Duodenal mucosa (tissue), 2 donors: Measurements from ENCODE around the gene GSDMA.

Source experiments
- H3K27ac ChIP-seq: one replicate; pipeline ENCODE4 v1.7.0; 2013; ENCODE audit warnings: low read depth, low read length
- H3K27me3 ChIP-seq, 2 donors: one replicate each; pipeline ENCODE4 v1.7.0; 2013; ENCODE audit warnings: low read length in 2 of 2, control low read depth in 1 of 2; ENCODE audit not compliant: insufficient read depth in 2 of 2, control insufficient read depth in 1 of 2
- H3K36me3 ChIP-seq, 2 donors: one replicate each; pipeline ENCODE4 v1.7.0; 2013; ENCODE audit warnings: low read length in 2 of 2, control low read depth in 1 of 2; ENCODE audit not compliant: insufficient read depth in 2 of 2, control insufficient read depth in 1 of 2
- H3K4me1 ChIP-seq, 2 donors: one replicate each; pipeline ENCODE4 v1.7.0; 2013; ENCODE audit warnings: low read length in 2 of 2, control low read depth in 1 of 2; ENCODE audit not compliant: insufficient read depth in 2 of 2, control insufficient read depth in 1 of 2
- H3K4me3 ChIP-seq, 2 donors: one replicate each; pipeline ENCODE4 v1.7.0; 2013; ENCODE audit warnings: low read length in 2 of 2, low read depth in 1 of 2
- H3K9ac ChIP-seq, 2 donors: one replicate each; pipeline ENCODE4 v1.7.0; 2013; ENCODE audit warnings: low read length in 2 of 2, low read depth in 1 of 2
- H3K9me3 ChIP-seq, 2 donors: one replicate each; pipeline ENCODE4 v1.7.0; 2013; ENCODE audit warnings: low read length in 2 of 2, control low read depth in 1 of 2; ENCODE audit not compliant: control insufficient read depth in 1 of 2

Gene GSDMA

DNA sequence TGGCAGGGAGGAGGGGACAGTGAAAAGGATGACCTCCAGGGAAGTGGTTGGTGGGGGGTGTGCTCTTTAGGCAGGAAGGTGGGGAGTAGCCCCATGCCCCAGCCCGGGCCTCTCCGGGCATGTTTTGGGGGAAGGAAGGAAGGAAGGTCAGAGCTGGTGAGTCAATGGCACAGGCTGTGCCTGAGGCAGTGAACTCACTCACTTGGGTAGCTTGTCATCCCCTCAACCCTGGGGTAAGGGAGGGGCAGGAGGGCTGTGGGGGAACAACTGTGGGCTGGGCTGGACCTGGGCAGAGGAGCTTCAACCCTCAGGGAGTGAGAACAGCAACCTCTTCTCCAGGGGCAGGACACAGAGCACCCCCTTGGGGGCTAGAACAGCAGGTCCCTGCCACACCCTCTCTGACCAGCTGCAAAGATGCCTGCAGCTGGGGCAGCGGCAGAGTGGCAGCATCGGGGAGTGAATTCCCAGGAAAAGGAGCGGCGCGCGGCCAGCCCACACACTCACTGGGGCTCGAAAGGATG, 58.7 kb downstream of the GSDMA start:
- no peaks in the 10 kb centered on the region for H3K9me3 ChIP-seq
- H3K27ac ChIP-seq, result no peak overlapping the region
- H3K4me3 ChIP-seq, result no peak overlapping the region
- no peaks in the 10 kb centered on the region for H3K27me3 ChIP-seq
- no peak overlapping the region for H3K9ac ChIP-seq
- H3K4me1 ChIP-seq, result peaks cover 0 to 5% of the 10 kb centered on the region in 2 donors
- H3K36me3 ChIP-seq, result peaks cover 23 to 61% of the 10 kb centered on the region in 2 donors

- H3K9ac ChIP-seq, result no peak overlapping the region
- H3K36me3 ChIP-seq, result peaks cover 26 to 67% of the 10 kb centered on the region in 2 donors
- peaks cover 0 to 9% of the 10 kb centered on the region in 2 donors for H3K4me1 ChIP-seq
- no peaks in the 10 kb centered on the region for H3K27me3 ChIP-seq
- H3K4me3 ChIP-seq, result no peak overlapping the region
- no peak overlapping the region for H3K27ac ChIP-seq
- no peaks in the 10 kb centered on the region for H3K9me3 ChIP-seq
Measured at GRCh38 chr17:40022497-40022896, 59.7 kb downstream of the GSDMA start.

DNA sequence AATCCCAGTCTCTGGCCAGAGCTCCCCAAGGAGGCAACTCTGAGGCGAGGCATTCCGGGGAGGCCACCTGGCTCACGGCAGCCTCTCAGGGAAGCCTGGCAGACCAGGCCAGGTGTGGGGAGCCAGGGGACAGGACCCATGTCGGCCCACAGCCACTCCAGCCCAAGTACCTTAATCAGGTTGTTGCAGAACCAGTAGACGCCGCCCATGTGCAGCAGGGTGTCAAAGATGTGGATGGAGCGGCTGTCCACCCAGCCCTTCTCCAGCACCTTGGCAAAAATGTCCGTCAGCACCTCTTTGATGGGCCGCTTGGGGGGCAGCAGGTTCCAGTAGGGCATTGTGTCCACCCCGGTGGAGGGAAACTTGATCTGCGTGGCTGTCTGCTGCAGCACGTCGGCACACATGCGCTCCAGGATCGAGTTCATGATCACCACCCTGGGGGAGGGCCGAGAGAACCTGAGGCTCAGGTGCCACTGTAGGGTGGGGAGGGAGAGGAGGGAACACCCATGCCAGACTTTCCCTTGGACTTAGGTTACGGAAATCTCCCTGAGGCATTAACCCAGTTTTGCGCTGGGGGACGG, 60.2 kb downstream of the GSDMA start:
- Histone ChIP-seq H3K36me3 (peaks cover 26 to 71% of the 10 kb centered on the region in 2 donors), H3K9ac (no peak overlapping the region), H3K27me3 (no peaks in the 10 kb centered on the region), H3K4me3 (no peak overlapping the region), H3K4me1 (peaks cover 0 to 9% of the 10 kb centered on the region in 2 donors), H3K27ac (no peak overlapping the region), H3K9me3 (no peaks in the 10 kb centered on the region)

DNA sequence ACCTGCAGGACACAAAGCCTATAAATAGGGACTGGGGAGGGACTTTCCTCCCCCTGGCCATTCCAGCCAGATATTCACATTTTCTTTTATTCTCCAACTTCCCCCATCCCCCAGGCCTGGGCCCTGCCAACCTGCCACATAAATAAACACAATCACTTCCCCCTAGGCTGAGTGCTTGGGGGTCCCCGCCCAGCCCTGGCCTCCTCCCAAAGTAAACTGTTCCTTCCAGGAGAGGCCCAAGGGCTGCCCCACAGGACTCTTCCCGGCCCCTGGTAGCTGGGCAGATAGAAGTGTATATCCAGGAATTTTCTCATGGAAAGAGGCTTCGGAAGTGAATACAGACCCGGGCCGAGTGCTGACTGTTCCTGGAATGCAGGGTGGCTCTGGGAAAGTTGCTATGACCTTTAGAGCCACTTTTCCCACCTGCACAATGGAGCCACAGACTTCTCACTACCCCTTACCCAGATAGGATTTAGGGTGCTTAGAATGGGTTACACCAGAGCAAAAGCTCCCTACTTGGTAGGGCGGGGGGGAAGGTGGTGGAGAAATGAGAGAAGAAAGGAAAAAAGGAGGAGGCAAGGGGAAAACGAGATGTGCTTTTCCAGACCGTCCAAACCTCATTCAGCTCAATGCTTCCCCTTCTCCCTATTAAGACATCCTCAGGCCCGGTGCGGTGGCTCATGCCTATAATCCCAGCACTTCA, 60.9 kb downstream of the GSDMA start:
- Histone ChIP-seq H3K36me3 (peaks cover 31 to 75% of the 10 kb centered on the region in 2 donors), H3K27me3 (no peaks in the 10 kb centered on the region), H3K9me3 (no peaks in the 10 kb centered on the region), H3K27ac (no peak overlapping the region), H3K9ac (no peak overlapping the region), H3K4me1 (peaks cover 0 to 9% of the 10 kb centered on the region in 2 donors), H3K4me3 (no peak overlapping the region)

DNA sequence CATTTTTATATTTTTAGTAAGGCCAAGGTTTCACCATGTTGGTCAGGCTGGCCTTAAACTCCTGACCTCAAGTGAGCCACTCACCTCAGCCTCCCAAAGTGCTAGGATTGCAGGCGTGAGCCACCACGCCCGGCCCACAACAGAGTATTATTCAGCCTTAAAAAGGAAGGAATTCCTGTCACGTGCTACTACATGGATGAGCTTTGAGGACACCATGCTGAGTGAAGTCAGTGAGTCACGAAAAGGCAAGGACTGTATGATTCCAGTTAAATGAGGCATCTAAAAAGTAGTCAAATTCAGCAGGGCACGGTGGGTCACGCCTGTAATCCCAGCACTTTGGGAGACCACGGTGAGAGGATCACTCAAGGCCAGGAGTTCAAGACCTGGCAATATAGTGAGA, 62.1 kb downstream of the GSDMA start:
- no peak overlapping the region for H3K4me3 ChIP-seq
- H3K9me3 ChIP-seq, result no peaks in the 10 kb centered on the region
- no peaks in the 10 kb centered on the region for H3K27me3 ChIP-seq
- H3K27ac ChIP-seq, result no peak overlapping the region
- no peak overlapping the region for H3K9ac ChIP-seq
- H3K4me1 ChIP-seq, result peaks cover 0 to 9% of the 10 kb centered on the region in 2 donors
- peaks cover 34 to 75% of the 10 kb centered on the region in 2 donors for H3K36me3 ChIP-seq

GRCh38 chr17:40025559-40025958, 62.8 kb downstream of the GSDMA start:
- peaks cover 32 to 72% of the 10 kb centered on the region in 2 donors for H3K36me3 ChIP-seq

DNA sequence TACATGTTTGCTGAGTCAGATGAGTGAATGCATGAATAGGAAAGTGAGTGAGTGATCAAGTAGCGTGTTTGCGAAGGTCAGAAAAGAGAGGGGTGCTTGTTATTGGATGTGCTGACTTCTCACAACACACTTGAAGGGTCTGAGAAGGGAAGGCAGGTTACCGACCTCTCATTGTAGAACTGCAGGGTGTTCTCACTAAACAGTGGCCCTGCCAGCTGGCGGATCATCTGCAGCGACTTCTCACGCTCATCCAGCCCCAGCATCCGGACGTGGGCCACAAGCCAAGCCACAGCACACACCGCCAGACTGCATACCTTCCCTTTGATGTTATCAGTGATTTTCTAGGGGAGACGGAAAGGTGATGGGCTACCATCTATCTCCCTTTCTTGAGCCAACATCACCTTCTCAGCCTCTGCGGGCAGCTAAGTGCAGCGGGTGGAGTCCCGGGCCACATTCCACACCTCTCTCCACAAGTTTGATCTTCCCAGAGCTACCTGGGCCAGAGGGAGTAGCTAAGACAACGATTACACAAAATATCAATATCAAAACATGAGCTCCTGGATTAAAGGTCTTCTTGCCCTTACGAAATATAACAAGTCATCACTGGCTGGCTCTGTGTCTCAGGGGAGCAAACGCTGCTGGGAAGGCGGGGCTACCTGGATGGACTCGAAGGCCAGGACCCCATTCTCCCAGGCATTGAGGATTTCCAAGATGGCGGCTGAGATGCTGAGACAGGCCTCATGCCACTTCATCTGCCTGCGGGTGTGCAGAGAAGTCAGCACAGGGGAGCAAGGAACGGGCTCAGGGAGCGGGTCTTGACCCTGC, 63.4 kb downstream of the GSDMA start:
- Histone ChIP-seq H3K9me3 (no peaks in the 10 kb centered on the region), H3K27ac (no peak overlapping the region), H3K4me1 (peaks cover under 1 to 9% of the 10 kb centered on the region in 2 donors), H3K4me3 (no peak overlapping the region), H3K36me3 (peaks cover 35 to 74% of the 10 kb centered on the region in 2 donors), H3K27me3 (no peaks in the 10 kb centered on the region), H3K9ac (no peak overlapping the region)

More at GRCh38 chr17:40025559-40025958, 62.8 kb downstream of the GSDMA start:
- Histone ChIP-seq H3K9me3 (no peaks in the 10 kb centered on the region), H3K4me1 (peaks cover 0 to 9% of the 10 kb centered on the region in 2 donors), H3K27ac (no peak overlapping the region), H3K27me3 (no peaks in the 10 kb centered on the region), H3K4me3 (no peak overlapping the region), H3K9ac (no peak overlapping the region)

- no peak overlapping the region for H3K4me3 ChIP-seq
- H3K4me1 ChIP-seq, result peaks cover 9 to 17% of the 10 kb centered on the region in 2 donors
- no peaks in the 10 kb centered on the region for H3K27me3 ChIP-seq
- H3K36me3 ChIP-seq, result peaks cover 43 to 75% of the 10 kb centered on the region in 2 donors
- no peaks in the 10 kb centered on the region for H3K9me3 ChIP-seq
- H3K9ac ChIP-seq, result no peak overlapping the region
- no peak overlapping the region for H3K27ac ChIP-seq
Measured at GRCh38 chr17:40026816-40027613, 64.2 kb downstream of the GSDMA start.
